Measurements from ENCODE around the gene ESRRA. TPM values are rescaled to one million over a fixed set of nuclear protein-coding genes. Genes with fewer than 3 reads are reported as not detected.

The ESRRA gene
- total and polyA plus RNA-seq, 2 of the 13 experiments (the other 11 are each of a cell fraction or from before 2014, with no cell fraction given), result 18.1 to 36.3 TPM

DNA sequence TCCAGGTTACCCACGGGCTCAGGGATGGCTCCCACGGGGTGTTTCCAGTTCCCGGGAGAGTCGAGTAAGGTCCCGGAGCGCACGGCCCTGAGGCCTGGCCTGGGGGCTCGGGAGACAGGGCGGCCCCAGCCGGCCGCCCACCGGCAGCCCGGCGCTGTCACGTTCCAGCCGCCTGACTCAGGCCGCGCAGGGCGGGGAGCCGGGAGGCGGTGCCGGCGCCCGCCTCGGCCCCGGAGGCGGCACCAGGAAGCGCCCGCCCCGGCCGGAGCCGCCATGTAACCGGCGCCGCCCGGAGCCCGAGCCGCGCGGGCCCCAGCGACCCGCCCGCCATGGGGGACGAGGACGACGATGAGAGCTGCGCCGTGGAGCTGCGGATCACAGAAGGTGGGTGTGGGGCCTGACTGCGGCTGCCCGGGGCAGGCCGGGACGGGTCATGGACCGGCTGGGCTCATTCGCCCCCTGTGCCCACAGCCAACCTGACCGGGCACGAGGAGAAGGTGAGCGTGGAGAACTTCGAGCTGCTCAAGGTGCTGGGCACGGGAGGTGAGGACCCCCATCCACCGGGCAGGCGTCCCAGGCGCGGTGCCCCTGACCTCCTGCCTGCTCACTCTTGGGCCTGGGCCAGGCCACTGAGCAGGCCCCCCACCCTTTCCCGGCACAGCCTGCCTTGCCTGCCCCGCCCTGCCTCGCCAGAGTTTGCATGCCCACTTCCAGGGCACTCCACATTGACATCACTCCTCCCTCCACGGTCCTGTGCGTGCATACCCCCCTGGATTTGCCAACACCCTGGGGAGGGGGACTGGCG is 53.8 kb downstream of the ESRRA start, which contains the start of gene RPS6KA4:
Gene RPS6KA4, plus strand, starts transcription at position 256 of the 805 bp plus-strand sequence. Its CDS starts 74 bp downstream, at position 330.
- Histone ChIP-seq H3K4me2 (ENCODE audit: low read depth, low read length) (peak within 1 kb of the TSS; percentile 99), H3K4me1 (ENCODE audit: insufficient read depth, low read length) (peaks cover 48% of the 10 kb centered on the region), H3K27me3 (ENCODE audit: control insufficient read depth in 1 of 2, insufficient read depth in 2 of 2, low read length in 2 of 2) (no peaks in the 10 kb centered on the region; a peak in 1 of 5 replicates), H3K9me3 (ENCODE audit: low read length) (no peaks in the 10 kb centered on the region), H4K20me1 (ENCODE audit: insufficient read depth, low read length) (no peaks in the 10 kb centered on the region), H3K27ac (ENCODE audit: extremely low read length, insufficient read depth, low read length) (peak within 1 kb of the TSS; percentile 59), H2AFZ (ENCODE audit: low read length) (peak within 1 kb of the TSS; percentile 30), H3K36me3 (replicated peaks in 1 of 2; ENCODE audit: control insufficient read depth in 1 of 2, insufficient read depth in 2 of 2, low read length in 2 of 2) (peaks cover 5 to 18% of the 10 kb centered on the region in 2 experiments; a peak in 4 of 5 replicates), H3K4me3 (replicated peaks in 1 of 3; ENCODE audit: insufficient read depth in 1 of 3, low read depth in 2 of 3, low read length in 3 of 3) (peak within 1 kb of the TSS; percentile 80 to 96 (median 94)), H3K9ac (ENCODE audit: insufficient read depth, low read depth, low read length) (peak within 1 kb of the TSS; percentile 93), H3K79me2 (ENCODE audit: insufficient read depth, low read length) (no peaks in the 10 kb centered on the region)
- intact Hi-C loops (cut with micrococcal nuclease; ENCODE audit: unreplicated experiment) (loop anchor here (2.0 kb wide), 1 partner anchor 42 kb away; the partner anchor contains the start of gene TRMT112), in situ Hi-C loops (cut with HindIII; ENCODE audit: extremely low pct_ligation_motif_present, low pct_unique_long_range_greater_than_20kb) (no loop called here)
- FAIRE-seq (no peak), ATAC-seq (peak; percentile 78), DNase-seq (ENCODE audit: low spot score) (no peak)
- 12% methylated on average over 16 of the region's 70 CpGs for WGBS (ENCODE audit: low lambda C conversion rate)
- ChIA-PET CTCF (ENCODE audit: low intra/inter-chr PET ratio, low total read pairs) (no interaction called here), POLR2A (interaction anchor here (1.1 to 1.3 kb wide), 3 partner anchors 13 to 88 kb away, joined by 3 read pairs; partner anchors contain the start of genes PRDX5 and TRMT112)
- TSS peak; percentile 42 for BruUV-seq (replicated peaks)
- TF ChIP-seq NCOR1 (IDR thresholded peaks at IDR 0.05; ENCODE audit: borderline replicate concordance, low read length) (no peak), ARNT2 (CRISPR knock-in tag; IDR thresholded peaks at IDR 0.05; ENCODE audit: low read depth) (peak; percentile 32; the same call in 1 of the 2 replicates), ZBTB7B (CRISPR knock-in tag; IDR thresholded peaks at IDR 0.05) (0 out of 2 replicates have a peak, but pooled peaks have one; percentile 11), ZBTB42 (CRISPR knock-in tag; IDR thresholded peaks at IDR 0.05) (no peak), ZNF709 (CRISPR knock-in tag; IDR thresholded peaks at IDR 0.05) (no peak), FOSL2 (CRISPR knock-in tag; IDR thresholded peaks at IDR 0.05) (peak; percentile 20; the same call in 1 of the 2 replicates), SNAPC2 (CRISPR knock-in tag; IDR thresholded peaks at IDR 0.05) (0 out of 2 replicates have a peak, but pooled peaks have one; percentile 54), ZBTB3 (CRISPR knock-in tag; IDR thresholded peaks at IDR 0.05; ENCODE audit: borderline replicate concordance, low read depth) (no peak), HDAC1 (CRISPR knock-in tag; IDR thresholded peaks at IDR 0.05) (0 out of 2 replicates have a peak, but pooled peaks have one; percentile 36), KLF13 (CRISPR knock-in tag; IDR thresholded peaks at IDR 0.05) (0 out of 2 replicates have a peak, but pooled peaks have one; percentile 50), XRCC5 (optimal IDR thresholded peaks at IDR 0.05; ENCODE audit: low read length) (peak; percentile 28), ZFY (CRISPR knock-in tag; IDR thresholded peaks at IDR 0.05) (peak; percentile 82), THAP11 (CRISPR knock-in tag; IDR thresholded peaks at IDR 0.05) (0 out of 2 replicates have a peak, but pooled peaks have one; percentile 20), SIN3A (IDR thresholded peaks at IDR 0.05; ENCODE audit: borderline replicate concordance, low read depth, low read length) (peak; percentile 60; the same call in 1 of the 2 replicates), ZSCAN21 (CRISPR knock-in tag; IDR thresholded peaks at IDR 0.05; ENCODE audit: borderline replicate concordance) (peak; percentile 59; the same call in 1 of the 2 replicates), ARNTL (CRISPR knock-in tag; IDR thresholded peaks at IDR 0.05) (peak; percentile 50), ZNF180 (CRISPR knock-in tag; IDR thresholded peaks at IDR 0.05; ENCODE audit: borderline replicate concordance, low read depth) (no peak)
- TF ChIP-seq, protein P1, sequence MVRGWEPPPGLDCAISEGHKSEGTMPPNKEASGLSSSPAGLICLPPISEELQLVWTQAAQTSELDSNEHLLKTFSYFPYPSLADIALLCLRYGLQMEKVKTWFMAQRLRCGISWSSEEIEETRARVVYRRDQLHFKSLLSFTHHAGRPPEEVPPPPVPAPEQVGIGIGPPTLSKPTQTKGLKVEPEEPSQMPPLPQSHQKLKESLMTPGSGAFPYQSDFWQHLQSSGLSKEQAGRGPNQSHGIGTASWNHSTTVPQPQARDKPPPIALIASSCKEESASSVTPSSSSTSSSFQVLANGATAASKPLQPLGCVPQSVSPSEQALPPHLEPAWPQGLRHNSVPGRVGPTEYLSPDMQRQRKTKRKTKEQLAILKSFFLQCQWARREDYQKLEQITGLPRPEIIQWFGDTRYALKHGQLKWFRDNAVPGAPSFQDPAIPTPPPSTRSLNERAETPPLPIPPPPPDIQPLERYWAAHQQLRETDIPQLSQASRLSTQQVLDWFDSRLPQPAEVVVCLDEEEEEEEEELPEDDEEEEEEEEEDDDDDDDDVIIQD (CRISPR knock-in tag; IDR thresholded peaks at IDR 0.05; ENCODE audit: low read depth), result no peak
- TF ChIP-seq, protein P2, sequence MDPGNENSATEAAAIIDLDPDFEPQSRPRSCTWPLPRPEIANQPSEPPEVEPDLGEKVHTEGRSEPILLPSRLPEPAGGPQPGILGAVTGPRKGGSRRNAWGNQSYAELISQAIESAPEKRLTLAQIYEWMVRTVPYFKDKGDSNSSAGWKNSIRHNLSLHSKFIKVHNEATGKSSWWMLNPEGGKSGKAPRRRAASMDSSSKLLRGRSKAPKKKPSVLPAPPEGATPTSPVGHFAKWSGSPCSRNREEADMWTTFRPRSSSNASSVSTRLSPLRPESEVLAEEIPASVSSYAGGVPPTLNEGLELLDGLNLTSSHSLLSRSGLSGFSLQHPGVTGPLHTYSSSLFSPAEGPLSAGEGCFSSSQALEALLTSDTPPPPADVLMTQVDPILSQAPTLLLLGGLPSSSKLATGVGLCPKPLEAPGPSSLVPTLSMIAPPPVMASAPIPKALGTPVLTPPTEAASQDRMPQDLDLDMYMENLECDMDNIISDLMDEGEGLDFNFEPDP (CRISPR knock-in tag; conservative IDR thresholded peaks at IDR 0.05), result no peak
